BE2C (cell line): ENCODE measurements around the gene TSPAN18.

ENCODE experiments used
- DNase-seq: peaks from one replicate; pipeline ENCODE4 v3.0.0-alpha.2; 2020
- H3K27me3 ChIP-seq: fragments of 250-450 bp; sonication (Bioruptor Pico); 2 replicates; pipeline ENCODE4 v1.5.1; 2020; ENCODE audit warnings: mild to moderate bottlenecking
- H3K36me3 ChIP-seq: fragments of 250-450 bp; sonication (Bioruptor Pico); 2 replicates; pipeline ENCODE4 v1.5.1; 2020; ENCODE audit warnings: mild to moderate bottlenecking
- H3K4me1 ChIP-seq: fragments of 250-450 bp; sonication (Bioruptor Pico); 2 replicates; pipeline ENCODE4 v1.5.1; 2020
- H3K4me3 ChIP-seq: 2 replicates; pipeline ENCODE4 v1.5.1; 2011; ENCODE audit warnings: low read depth, low read length
- H3K9me3 ChIP-seq: fragments of 250-450 bp; sonication (Bioruptor Pico); 2 replicates; pipeline ENCODE4 v1.5.1; 2020
- CTCF ChIP-seq: IDR thresholded peaks from 2 replicates; pipeline ENCODE4 v1.5.1; 2012; ENCODE audit warnings: mild to moderate bottlenecking, low read depth, low read length

The TSPAN18 gene

GRCh38 chr11:44860346-44860745 lies 133.6 kb downstream of the TSPAN18 start:
- TF ChIP-seq CTCF: no peak
- Histone ChIP-seq H3K9me3 (no peaks in the 10 kb centered on the region), H3K4me1 (no peaks in the 10 kb centered on the region; the same call in 1 of the 2 replicates), H3K27me3 (no peaks in the 10 kb centered on the region), H3K4me3 (no peak overlapping the region), H3K36me3 (no peaks in the 10 kb centered on the region)
- no peak for DNase-seq

- DNase-seq: peak; percentile 46
- Histone ChIP-seq H3K4me3 (no peak overlapping the region), H3K4me1 (no peaks in the 10 kb centered on the region; the same call in 1 of the 2 replicates)
Measured at GRCh38 chr11:44861849-44862557, 135.2 kb downstream of the TSPAN18 start.

DNA sequence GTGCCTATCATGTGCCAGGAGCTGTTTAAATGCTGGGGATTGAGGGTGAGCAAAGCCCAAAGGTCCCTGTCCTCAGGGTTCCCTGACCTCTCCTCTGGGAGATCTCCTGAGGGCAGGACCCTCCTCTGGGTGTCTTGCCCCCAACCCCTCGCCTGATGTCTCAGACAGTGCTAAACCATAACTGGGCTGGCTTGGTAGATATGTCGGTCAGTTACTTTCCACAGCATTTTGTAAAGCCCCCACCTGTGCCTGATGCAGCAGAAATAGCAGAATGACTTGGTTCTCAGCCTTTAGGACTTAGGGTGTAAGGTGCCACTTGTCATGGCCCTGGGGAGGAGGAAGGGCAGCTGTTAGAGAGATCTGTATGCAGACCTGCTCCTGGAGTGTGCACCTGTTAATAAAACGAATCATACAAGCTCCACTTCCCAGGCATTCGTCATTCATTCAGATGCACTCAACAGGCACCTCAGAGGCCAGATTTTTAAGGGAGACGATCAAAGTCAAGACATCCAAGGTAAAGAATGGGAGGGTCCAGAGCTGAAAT lies 135.9 kb downstream of the TSPAN18 start:
- Histone ChIP-seq H3K9me3 (no peaks in the 10 kb centered on the region), H3K4me1 (no peaks in the 10 kb centered on the region; the same call in 1 of the 2 replicates), H3K4me3 (no peak overlapping the region), H3K36me3 (no peaks in the 10 kb centered on the region), H3K27me3 (no peaks in the 10 kb centered on the region)
- no peak for TF ChIP-seq CTCF
- DNase-seq: no peak

More at GRCh38 chr11:44861849-44862557, 135.2 kb downstream of the TSPAN18 start:
- Histone ChIP-seq H3K27me3 (no peaks in the 10 kb centered on the region), H3K9me3 (no peaks in the 10 kb centered on the region), H3K36me3 (no peaks in the 10 kb centered on the region)
- no peak for TF ChIP-seq CTCF

GRCh38 chr11:44863231-44863630 lies 136.5 kb downstream of the TSPAN18 start:
- no peaks in the 10 kb centered on the region for H3K9me3 ChIP-seq
- TF ChIP-seq CTCF: no peak
- H3K27me3 ChIP-seq: no peaks in the 10 kb centered on the region
- no peaks in the 10 kb centered on the region for H3K36me3 ChIP-seq
- H3K4me1 ChIP-seq: no peaks in the 10 kb centered on the region; the same call in 1 of the 2 replicates
- DNase-seq: no peak
- no peak overlapping the region for H3K4me3 ChIP-seq

- Histone ChIP-seq H3K4me1 (no peaks in the 10 kb centered on the region; the same call in 1 of the 2 replicates), H3K9me3 (no peaks in the 10 kb centered on the region), H3K4me3 (no peak overlapping the region), H3K27me3 (no peaks in the 10 kb centered on the region), H3K36me3 (no peaks in the 10 kb centered on the region)
- no peak for DNase-seq
- TF ChIP-seq CTCF: no peak
Measured at GRCh38 chr11:44865866-44866272, 139.1 kb downstream of the TSPAN18 start.

DNA sequence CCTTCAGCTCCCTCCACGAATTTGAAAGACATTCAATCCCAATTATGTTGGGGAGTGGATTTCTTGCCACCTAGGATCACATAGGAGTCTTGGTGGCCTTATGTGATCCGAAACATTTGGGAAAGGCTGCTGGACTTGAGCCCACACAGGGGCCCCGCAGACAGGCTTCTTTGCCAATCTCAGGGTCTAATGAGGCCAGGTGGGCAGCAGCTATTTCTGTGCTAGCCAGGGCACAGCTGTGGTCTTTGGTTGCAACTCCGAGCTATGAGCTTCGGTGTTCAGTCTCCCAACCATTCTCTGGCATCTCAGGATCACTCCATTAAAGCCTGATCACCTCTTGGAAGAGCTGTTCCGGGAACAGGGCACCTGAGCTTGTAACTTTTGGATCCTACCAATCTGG lies 139.5 kb downstream of the TSPAN18 start:
- no peak for TF ChIP-seq CTCF
- H3K36me3 ChIP-seq: no peaks in the 10 kb centered on the region
- H3K27me3 ChIP-seq: no peaks in the 10 kb centered on the region
- no peak for DNase-seq
- no peaks in the 10 kb centered on the region; the same call in 1 of the 2 replicates for H3K4me1 ChIP-seq
- H3K4me3 ChIP-seq: no peak overlapping the region
- no peaks in the 10 kb centered on the region for H3K9me3 ChIP-seq
